NCI-H2107 (cell line): ENCODE measurements around the gene FAM174C.
A peak's percentile ranks its signal among the peaks of the same experiment; 100 is the strongest.

Source experiments
- DNase-seq: peaks from one replicate; lab custom pipeline; 2025; lab: John Stamatoyannopoulos, UW

The FAM174C gene

GRCh38 chr19:1273263-1274041, 1.9 kb upstream of the FAM174C start:
- no peak for DNase-seq

- DNase-seq, result no peak
Measured at GRCh38 chr19:1274081-1274851, 1.1 kb upstream of the FAM174C start.

DNA sequence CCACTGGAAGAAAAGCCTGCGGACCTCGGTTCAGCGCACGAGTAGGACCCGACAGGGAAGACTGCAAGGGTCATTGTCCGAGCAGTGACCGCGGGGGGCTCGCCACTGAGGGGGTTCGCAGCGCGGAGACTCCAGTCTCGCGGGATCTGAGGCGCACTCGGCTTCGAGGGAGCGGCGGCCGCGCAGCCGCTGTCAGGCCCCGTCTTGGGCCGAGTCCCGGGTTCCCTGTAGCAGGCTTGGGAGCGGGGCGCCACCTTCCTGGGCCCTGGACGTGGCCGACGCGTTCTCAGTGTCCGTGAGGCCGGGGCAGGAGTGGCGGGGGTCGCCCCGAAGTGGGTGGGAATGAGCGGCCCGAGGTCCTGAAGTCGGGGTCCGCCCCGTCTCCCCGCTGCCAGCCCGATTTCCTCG, 474 bp upstream of the FAM174C start:
- no peak for DNase-seq

- DNase-seq, result no peak
Measured at GRCh38 chr19:1275976-1276627, 772 bp downstream of the FAM174C start.

GRCh38 chr19:1276628-1277022, 1.3 kb downstream of the FAM174C start:
- DNase-seq, result no peak

DNA sequence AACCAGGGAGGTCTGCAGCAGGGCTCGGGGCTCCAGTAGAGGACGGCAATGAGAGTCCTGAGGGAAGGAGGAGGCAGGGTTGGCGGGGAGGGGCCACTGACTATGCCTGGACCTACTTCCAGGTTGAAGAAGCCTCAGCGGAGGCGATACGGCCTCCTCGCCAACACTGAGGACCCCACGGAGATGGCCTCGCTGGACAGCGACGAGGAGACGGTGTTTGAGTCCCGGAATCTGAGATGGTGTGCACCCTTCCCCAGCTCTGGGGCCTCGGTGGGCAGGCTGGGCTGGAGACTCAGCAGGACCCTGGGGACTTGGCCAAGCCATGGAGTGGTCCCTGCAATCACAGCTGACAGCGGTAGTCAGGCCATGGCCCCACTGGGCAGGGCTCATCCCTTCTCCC, 1.7 kb downstream of the FAM174C start:
- DNase-seq, result no peak

GRCh38 chr19:1278074-1278473, 2.7 kb downstream of the FAM174C start:
- no peak for DNase-seq

- no peak for DNase-seq
Measured at GRCh38 chr19:1278713-1279660, 3.7 kb downstream of the FAM174C start.

GRCh38 chr19:1279782-1280341, 4.5 kb downstream of the FAM174C start:
- peak; percentile 50 for DNase-seq

DNA sequence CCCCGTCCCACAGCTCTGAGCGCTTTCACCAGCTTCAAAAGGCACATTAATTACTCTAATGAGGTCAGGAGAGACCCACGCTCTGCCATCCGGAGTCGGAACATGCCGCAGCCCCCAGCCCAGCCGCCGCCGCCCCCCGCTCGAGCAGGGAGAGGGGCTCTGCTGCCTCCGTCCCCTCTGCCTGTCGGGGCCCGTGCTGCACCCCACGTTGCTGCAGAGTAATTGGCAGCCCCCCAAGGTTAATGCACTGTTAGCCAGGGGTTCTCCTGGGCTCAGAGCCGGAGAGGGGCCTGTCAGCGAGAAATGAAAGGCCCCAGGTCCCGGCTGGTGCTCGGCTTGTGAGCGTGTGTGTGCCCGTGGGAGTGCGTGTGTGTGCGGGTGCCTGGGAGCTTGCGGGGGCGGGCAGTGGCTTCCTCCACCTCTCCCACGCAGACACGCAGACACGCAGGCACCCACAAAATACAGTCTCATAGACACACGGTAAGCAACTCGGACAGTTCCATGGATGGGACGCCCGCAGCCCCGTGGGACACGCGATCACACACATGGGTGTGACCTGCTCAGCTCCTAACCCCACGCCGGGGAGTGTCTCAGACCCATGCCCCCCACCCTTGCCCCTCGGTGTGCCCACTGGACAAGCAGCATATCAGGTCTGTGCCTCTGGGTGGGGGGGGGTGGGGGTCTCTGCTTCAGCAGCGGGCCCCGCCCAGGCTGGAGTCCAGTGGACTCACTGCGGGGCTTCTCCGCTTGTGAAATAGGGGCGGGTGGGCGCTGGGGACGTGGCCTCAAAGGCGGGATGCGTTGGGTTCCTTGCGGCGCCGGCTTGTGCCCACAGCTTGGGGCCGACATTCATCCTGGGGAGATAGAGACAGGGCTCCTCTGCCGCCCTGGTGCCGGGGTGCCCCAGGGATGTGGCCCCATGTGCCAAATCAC, 5.6 kb downstream of the FAM174C start:
- DNase-seq, result no peak

DNA sequence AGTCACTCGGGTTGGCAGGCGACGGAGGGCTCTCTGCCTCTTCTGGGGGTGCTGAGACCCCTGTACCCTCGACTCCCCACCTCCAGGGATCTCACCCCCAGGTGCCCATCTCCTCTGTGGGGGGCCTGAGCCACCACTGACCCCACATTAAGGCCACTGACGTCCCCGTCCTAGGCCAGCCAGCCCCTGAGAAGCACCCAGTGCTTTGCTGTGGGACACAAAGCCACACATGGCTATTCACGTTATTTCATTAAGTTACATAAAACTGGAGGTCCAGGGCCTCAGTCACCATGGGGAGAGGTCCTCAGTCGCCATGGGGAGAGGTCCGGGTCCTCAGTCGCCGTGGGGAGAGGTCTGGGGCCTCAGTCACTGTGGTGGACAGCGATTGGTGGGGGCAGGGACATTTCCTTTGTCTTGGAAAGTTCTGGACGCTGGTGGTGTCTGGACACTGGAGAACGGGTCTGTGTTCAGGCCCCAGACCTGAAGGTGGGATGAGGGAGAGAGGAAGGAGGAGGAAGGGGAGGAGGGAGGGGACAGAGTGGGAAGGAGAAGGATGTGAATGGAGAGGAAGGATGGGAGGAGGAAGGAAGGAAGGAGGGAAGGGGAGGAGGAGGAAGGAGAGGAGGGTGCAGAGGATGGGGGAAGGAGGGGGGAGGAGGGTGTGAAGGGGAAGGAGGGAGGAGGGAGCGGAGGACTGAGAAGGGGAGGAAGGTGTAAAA, 6.4 kb downstream of the FAM174C start:
- no peak for DNase-seq

DNA sequence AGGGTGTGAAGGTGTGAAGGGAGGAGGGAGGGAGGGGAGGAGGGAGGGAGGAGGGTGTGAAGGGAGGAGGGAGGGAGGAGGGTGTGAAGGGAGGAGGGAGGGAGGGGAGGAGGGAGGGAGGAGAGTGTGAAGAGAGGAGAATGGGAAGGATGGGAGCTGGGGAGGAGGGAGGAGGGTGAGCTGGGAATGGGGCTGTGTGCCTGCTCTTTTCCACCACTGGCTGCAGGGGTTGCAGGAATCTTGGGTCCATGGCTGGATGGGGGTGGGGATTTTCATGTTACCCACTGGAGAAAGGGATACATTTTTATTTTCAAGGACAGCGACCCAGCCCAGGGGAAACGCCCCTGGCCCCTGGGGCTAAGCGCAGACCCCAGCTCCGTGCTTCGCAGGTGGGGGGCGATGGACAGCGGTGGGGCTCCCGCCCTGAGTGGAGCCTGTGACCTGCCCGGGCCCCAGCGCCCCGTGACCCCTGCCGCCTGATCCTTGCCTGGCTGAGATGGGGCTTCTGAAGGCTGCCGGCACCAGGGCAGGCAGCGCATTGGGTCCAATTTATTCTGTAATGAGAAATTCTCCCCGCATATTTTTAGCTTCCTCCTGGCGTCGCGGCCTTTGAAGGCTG, 7.4 kb downstream of the FAM174C start:
- no peak for DNase-seq

GRCh38 chr19:1283207-1283916, 8.0 kb downstream of the FAM174C start:
- no peak for DNase-seq

DNA sequence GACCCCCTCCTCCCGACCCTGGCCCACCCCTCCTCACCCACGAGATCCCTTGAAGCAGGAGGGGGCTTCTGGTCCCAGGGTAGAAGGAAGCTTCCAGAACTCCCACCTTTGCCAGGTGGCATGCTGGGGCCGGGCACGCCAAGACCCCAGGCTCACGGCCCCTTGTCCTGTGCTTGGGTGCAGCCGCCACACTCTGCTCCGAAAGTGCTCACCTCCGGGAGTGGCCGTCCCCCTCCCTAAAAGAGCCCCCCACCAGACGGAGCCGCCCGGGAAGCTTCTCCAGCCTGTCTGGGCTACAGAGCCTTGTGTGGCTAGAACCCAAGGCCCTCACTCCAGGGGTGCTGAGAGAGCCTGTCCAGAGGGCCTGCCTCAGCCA, 8.6 kb downstream of the FAM174C start:
- no peak for DNase-seq

DNA sequence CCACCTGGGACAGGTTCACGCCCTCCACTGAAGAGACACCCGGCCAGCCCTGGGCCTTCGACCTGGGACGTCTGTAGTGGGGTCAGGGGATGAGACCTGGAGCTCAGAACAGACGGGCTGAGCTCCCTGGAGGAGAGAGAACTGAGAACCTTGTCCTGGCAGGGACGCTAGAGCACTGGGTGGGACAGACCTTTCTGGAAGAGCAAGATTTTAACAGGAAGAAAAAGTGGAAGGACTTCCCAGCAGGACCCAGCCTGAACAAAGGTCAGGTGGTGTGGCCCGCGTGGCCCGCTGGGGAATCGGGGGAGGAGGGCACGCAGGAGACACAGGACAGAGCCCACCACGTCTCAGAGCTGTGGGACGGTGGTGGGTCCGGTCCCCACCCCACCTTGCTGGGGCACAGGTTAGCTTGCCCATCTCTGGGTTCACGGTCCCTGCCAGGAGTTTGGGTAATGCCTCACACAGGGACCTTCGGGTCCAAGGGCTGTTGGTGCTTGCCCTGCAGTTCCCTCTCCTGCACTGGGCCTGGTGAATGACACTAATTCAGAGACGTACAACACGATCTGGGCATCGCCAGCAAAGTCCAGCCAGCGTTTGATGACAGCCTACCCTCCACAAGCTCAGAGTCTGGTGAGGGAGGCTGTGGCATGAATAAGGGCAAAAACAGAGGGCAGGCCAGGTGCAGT, 9.1 kb downstream of the FAM174C start:
- DNase-seq, result no peak

DNA sequence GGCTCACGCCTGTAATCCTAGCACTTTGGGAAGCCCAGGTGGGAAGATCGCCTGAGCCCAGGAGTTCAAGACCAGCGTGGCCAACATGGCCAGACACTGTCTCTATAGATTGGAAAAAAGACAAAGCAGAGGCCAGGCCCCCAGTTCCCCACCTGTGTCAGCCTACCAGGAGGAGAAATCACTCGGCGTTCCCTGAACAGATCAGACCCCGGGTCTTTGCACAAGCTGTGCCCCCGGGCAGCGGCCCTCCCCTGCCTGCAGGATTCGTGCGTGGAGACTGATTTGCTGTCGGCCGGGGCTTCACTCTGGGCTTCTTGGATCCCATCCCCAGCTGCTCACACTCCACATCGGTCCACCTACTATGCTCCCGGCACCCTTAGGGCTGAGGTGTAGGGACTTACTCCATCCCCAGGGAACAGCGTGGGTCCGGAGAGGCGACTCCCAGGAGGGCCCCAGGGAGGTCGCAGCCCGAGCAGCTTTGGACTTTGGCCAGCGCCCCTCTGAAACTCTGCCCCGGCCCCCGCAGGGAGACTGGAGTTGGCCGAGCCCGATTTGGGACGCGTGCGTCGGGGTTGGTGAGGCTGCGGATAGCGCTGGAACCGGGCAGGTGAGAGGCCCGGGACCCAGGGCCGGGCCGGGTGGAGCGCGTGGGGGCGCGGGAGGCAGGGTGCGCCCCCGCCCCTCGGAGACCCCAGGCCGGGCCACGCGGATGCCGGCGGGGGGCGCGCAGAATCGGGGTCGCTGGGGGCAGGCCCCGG, 9.8 kb downstream of the FAM174C start:
- no peak for DNase-seq

DNA sequence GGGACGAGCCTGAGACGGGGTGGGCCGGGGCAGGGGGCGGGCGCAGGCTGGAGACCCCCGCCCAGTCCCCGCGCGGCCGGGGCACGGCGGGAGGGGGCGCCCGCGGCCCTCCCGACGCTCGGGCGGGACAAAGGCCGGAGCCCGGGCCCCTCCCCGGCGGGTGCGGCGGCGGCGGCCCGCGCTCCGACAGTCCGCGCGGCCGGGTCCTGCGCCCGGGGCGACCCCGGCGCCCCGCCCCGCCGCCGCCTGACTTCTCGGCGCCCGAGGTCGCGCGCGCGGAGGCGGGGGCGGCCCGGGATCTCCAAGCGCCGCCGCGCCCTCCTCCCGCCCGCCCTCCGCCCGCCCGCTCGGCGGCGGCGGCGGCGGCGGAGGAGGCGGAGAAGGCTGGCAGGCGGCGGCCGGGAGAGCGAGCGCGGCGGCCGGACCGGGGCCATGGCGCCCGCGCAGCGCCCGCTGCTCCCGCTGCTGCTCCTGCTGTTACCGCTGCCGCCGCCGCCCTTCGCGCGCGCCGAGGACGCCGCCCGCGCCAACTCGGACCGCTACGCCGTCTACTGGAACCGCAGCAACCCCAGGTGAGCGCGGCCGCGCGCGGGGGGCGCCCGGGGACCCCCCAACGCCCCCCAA, 10.5 kb downstream of the FAM174C start, which contains the start of gene EFNA2:
EFNA2 (plus strand) TSS at position 137 of the 624 bp plus-strand sequence; CDS start at position 433, 296 bp downstream.
- no peak for DNase-seq
